ENCODE data around the gene ANP32A.

DNA sequence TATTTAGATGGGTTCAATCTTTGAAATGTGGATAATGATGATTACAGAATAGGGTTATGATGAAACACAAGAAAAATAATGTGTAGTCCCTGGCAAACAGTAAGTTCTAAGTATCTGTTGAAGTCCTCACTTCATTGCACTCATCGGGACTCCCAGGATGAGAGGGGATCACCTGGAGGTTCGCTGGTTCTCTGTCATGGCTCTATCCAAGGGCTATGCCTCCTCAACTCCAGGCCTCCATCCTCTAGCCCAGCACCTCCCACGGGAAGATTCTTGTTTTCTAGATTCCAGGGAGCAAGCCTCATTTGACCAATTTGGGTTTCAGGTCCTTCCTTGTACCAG lies 45.5 kb downstream of the ANP32A start:
- TF ChIP-seq, protein P1, sequence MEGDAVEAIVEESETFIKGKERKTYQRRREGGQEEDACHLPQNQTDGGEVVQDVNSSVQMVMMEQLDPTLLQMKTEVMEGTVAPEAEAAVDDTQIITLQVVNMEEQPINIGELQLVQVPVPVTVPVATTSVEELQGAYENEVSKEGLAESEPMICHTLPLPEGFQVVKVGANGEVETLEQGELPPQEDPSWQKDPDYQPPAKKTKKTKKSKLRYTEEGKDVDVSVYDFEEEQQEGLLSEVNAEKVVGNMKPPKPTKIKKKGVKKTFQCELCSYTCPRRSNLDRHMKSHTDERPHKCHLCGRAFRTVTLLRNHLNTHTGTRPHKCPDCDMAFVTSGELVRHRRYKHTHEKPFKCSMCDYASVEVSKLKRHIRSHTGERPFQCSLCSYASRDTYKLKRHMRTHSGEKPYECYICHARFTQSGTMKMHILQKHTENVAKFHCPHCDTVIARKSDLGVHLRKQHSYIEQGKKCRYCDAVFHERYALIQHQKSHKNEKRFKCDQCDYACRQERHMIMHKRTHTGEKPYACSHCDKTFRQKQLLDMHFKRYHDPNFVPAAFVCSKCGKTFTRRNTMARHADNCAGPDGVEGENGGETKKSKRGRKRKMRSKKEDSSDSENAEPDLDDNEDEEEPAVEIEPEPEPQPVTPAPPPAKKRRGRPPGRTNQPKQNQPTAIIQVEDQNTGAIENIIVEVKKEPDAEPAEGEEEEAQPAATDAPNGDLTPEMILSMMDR (IDR thresholded peaks at IDR 0.05) = no peak
- no peak for TF ChIP-seq ZFX (IDR thresholded peaks at IDR 0.05; ENCODE audit: borderline replicate concordance)
